MV-4-11 (cell line): ENCODE data around the gene GSK3B.
"Not testable (repeated sequence)": the region's sequence is repeated elsewhere in the genome, so short reads cannot be mapped to it uniquely, and the experiment has no call there.

Experiments used
- DNase-seq: peaks from one replicate; lab custom pipeline; 2025; lab: John Stamatoyannopoulos, UW

Gene GSK3B

GRCh38 chr3:120004008-120004498 is 90.2 kb downstream of the GSK3B start:
- DNase-seq: not testable (repeated sequence)

GRCh38 chr3:119998166-119998565 is 96.1 kb downstream of the GSK3B start:
- no peak for DNase-seq

GRCh38 chr3:119990888-119991287 is 103.4 kb downstream of the GSK3B start:
- no peak for DNase-seq

- DNase-seq: peak; percentile 29
These were observed 104.1 kb downstream of the GSK3B start for GRCh38 chr3:119989981-119990655.

GRCh38 chr3:119986812-119987211 is 107.4 kb downstream of the GSK3B start:
- not testable (repeated sequence) for DNase-seq

GRCh38 chr3:119981386-119981785 is 112.9 kb downstream of the GSK3B start:
- DNase-seq: no peak

- no peak for DNase-seq
These were observed 115.6 kb downstream of the GSK3B start for GRCh38 chr3:119978554-119979208.

- DNase-seq: no peak
These were observed 116.9 kb downstream of the GSK3B start for GRCh38 chr3:119977353-119977752.

- no peak for DNase-seq
These were observed 118.0 kb downstream of the GSK3B start for GRCh38 chr3:119976214-119976613.

GRCh38 chr3:119974656-119975055 is 119.6 kb downstream of the GSK3B start:
- no peak for DNase-seq

GRCh38 chr3:119973018-119973646 is 121.1 kb downstream of the GSK3B start:
- no peak for DNase-seq

- DNase-seq: no peak
These were observed 124.5 kb downstream of the GSK3B start for GRCh38 chr3:119969759-119970158.

- no peak for DNase-seq
These were observed 126.8 kb downstream of the GSK3B start for GRCh38 chr3:119967353-119968006.

- DNase-seq: no peak
These were observed 128.6 kb downstream of the GSK3B start for GRCh38 chr3:119965692-119966091.

GRCh38 chr3:119964294-119964693 is 130.0 kb downstream of the GSK3B start:
- no peak for DNase-seq

GRCh38 chr3:119955972-119956371 is 138.3 kb downstream of the GSK3B start:
- DNase-seq: no peak

GRCh38 chr3:119950666-119951325 is 143.5 kb downstream of the GSK3B start:
- no peak for DNase-seq

- DNase-seq: no peak
These were observed 149.0 kb downstream of the GSK3B start for GRCh38 chr3:119945291-119945690.

- DNase-seq: no peak
These were observed 150.2 kb downstream of the GSK3B start for GRCh38 chr3:119944091-119944490.

GRCh38 chr3:119939077-119939476 is 155.2 kb downstream of the GSK3B start:
- DNase-seq: no peak

GRCh38 chr3:119937229-119937628 is 157.0 kb downstream of the GSK3B start:
- no peak for DNase-seq

GRCh38 chr3:119934249-119934648 is 160.0 kb downstream of the GSK3B start:
- DNase-seq: no peak
